Tibial artery (tissue), 4 donors: Measurements from ENCODE around the gene OR1J2.

Source experiments
- DNase-seq, 2 donors: peaks; one replicate each; pipeline ENCODE4 v3.0.0-alpha.2; 2019
- H3K27ac ChIP-seq, 2 donors: fragments of 200-600 bp; sonication (generic) in 1 of 2; 1 replicate in 1 of 2; 2 replicates in 1 of 2; pipeline ENCODE4 v1.5.1; 2018 to 2019; ENCODE audit warnings: mild to moderate bottlenecking in 1 of 2
- H3K27me3 ChIP-seq, 2 donors: fragments of 200-600 bp; sonication (generic) in 1 of 2; one replicate each; pipeline versions ENCODE4 v1.5.1 to v1.6.0; 2016 to 2019
- H3K36me3 ChIP-seq, 3 donors: fragments of 200-600 bp; sonication (generic) in 2 of 3; one replicate each; pipeline ENCODE4 v1.5.1; 2016 to 2019; ENCODE audit warnings: mild to moderate bottlenecking in 2 of 3
- H3K4me1 ChIP-seq, 4 donors: fragments of 200-600 bp; sonication (generic) in 2 of 4; 1 replicate in 3 of 4; 2 replicates in 1 of 4; pipeline ENCODE4 v1.5.1; 2016 to 2019
- H3K4me3 ChIP-seq, 2 donors: fragments of 200-600 bp; sonication (generic) in 1 of 2; 1 replicate in 1 of 2; 2 replicates in 1 of 2; pipeline ENCODE4 v1.5.1; 2018 to 2019; ENCODE audit warnings: mild to moderate bottlenecking in 2 of 2
- H3K9me3 ChIP-seq, 3 donors: fragments of 200-600 bp; sonication (generic) in 1 of 3; one replicate each; pipeline ENCODE4 v1.5.1; 2016 to 2019
- CTCF ChIP-seq, 2 experiments: fragments of 200-600 bp in 1 of 2; fragments of 450-650 bp in 1 of 2; IDR thresholded peaks; one replicate each; pipeline ENCODE4 v1.5.1; 2017 to 2019; ENCODE audit warnings: antibody characterized with exemption in 2 of 2, mild to moderate bottlenecking in 1 of 2, moderate library complexity in 1 of 2
- intact Hi-C: fragments of 100-400 bp; cut with DNase I; formaldehyde crosslinking; loops from one replicate; pipeline ENCODE4 v1.15.0; 2023; ENCODE audit warnings: low total_unique reads

OR1J2 gene

GRCh38 chr9:122498883-122499288 lies 11.7 kb upstream of the OR1J2 start:
- DNase-seq = no peak
- peak in 1 of 2 experiments; percentile 36 for TF ChIP-seq CTCF (IDR thresholded peaks at IDR 0.05)
- no peaks in the 10 kb centered on the region for H3K4me1 ChIP-seq
- H3K27me3 ChIP-seq = peaks cover 0 to 11% of the 10 kb centered on the region in 2 donors
- H3K36me3 ChIP-seq = no peaks in the 10 kb centered on the region
- intact Hi-C loops = no loop called here
- no peak overlapping the region for H3K27ac ChIP-seq
- H3K9me3 ChIP-seq = peaks cover 0 to 8% (median 0%) of the 10 kb centered on the region in 3 donors
- no peak overlapping the region for H3K4me3 ChIP-seq

GRCh38 chr9:122506964-122507363 lies 3.6 kb upstream of the OR1J2 start:
- TF ChIP-seq CTCF (IDR thresholded peaks at IDR 0.05) = no peak
- Histone ChIP-seq H3K27ac (no peak overlapping the region), H3K27me3 (peaks cover 0 to 3% of the 10 kb centered on the region in 2 donors), H3K4me1 (no peaks in the 10 kb centered on the region), H3K4me3 (no peak overlapping the region), H3K36me3 (no peaks in the 10 kb centered on the region), H3K9me3 (no peaks in the 10 kb centered on the region)
- intact Hi-C loops = no loop called here
- no peak for DNase-seq

- Histone ChIP-seq H3K27me3 (peaks cover 0 to 5% of the 10 kb centered on the region in 2 donors), H3K4me1 (no peaks in the 10 kb centered on the region), H3K4me3 (no peak overlapping the region), H3K27ac (no peak overlapping the region), H3K36me3 (no peaks in the 10 kb centered on the region), H3K9me3 (no peaks in the 10 kb centered on the region)
- intact Hi-C loops = no loop called here
- no peak for DNase-seq
- no peak for TF ChIP-seq CTCF (IDR thresholded peaks at IDR 0.05)
Measured at GRCh38 chr9:122518226-122518625, 7.6 kb downstream of the OR1J2 start.

- no peak for TF ChIP-seq CTCF (IDR thresholded peaks at IDR 0.05)
- no peak for DNase-seq
- Histone ChIP-seq H3K27ac (no peak within 1 kb of the TSS), H3K4me1 (no peaks in the 10 kb centered on the region), H3K27me3 (peaks cover 0 to 5% of the 10 kb centered on the region in 2 donors), H3K4me3 (no peak within 1 kb of the TSS), H3K36me3 (no peaks in the 10 kb centered on the region), H3K9me3 (no peaks in the 10 kb centered on the region)
- intact Hi-C loops = no loop called here
Measured at GRCh38 chr9:122518841-122519240, 8.2 kb downstream of the OR1J2 start, which contains the start of gene OR1J4. Gene OR1J4 (plus strand): TSS chr9:122519141. CDS start chr9:122519141, 0 bp downstream.

- Histone ChIP-seq H3K27ac (no peak overlapping the region), H3K9me3 (no peaks in the 10 kb centered on the region), H3K27me3 (peaks cover 0 to 5% of the 10 kb centered on the region in 2 donors), H3K36me3 (no peaks in the 10 kb centered on the region), H3K4me3 (no peak overlapping the region), H3K4me1 (no peaks in the 10 kb centered on the region)
- no peak for DNase-seq
- intact Hi-C loops = no loop called here
- no peak for TF ChIP-seq CTCF (IDR thresholded peaks at IDR 0.05)
Measured at GRCh38 chr9:122519376-122519775, 8.8 kb downstream of the OR1J2 start.

GRCh38 chr9:122526602-122527001 lies 16.0 kb downstream of the OR1J2 start:
- intact Hi-C loops = no loop called here
- no peak for DNase-seq
- Histone ChIP-seq H3K27me3 (no peaks in the 10 kb centered on the region), H3K36me3 (no peaks in the 10 kb centered on the region), H3K27ac (no peak overlapping the region), H3K4me3 (no peak overlapping the region), H3K4me1 (no peaks in the 10 kb centered on the region), H3K9me3 (no peaks in the 10 kb centered on the region)
- TF ChIP-seq CTCF (IDR thresholded peaks at IDR 0.05) = no peak
